ENCODE results near the gene COPG2. TPM values are rescaled to one million over a fixed set of nuclear protein-coding genes. Genes with fewer than 3 reads are reported as not detected.
A peak's percentile ranks its signal among the peaks of the same experiment; 100 is the strongest.
"Not testable (repeated sequence)": the region's sequence is repeated elsewhere in the genome, so short reads cannot be mapped to it uniquely, and the experiment has no call there.

COPG2 gene, protein sequence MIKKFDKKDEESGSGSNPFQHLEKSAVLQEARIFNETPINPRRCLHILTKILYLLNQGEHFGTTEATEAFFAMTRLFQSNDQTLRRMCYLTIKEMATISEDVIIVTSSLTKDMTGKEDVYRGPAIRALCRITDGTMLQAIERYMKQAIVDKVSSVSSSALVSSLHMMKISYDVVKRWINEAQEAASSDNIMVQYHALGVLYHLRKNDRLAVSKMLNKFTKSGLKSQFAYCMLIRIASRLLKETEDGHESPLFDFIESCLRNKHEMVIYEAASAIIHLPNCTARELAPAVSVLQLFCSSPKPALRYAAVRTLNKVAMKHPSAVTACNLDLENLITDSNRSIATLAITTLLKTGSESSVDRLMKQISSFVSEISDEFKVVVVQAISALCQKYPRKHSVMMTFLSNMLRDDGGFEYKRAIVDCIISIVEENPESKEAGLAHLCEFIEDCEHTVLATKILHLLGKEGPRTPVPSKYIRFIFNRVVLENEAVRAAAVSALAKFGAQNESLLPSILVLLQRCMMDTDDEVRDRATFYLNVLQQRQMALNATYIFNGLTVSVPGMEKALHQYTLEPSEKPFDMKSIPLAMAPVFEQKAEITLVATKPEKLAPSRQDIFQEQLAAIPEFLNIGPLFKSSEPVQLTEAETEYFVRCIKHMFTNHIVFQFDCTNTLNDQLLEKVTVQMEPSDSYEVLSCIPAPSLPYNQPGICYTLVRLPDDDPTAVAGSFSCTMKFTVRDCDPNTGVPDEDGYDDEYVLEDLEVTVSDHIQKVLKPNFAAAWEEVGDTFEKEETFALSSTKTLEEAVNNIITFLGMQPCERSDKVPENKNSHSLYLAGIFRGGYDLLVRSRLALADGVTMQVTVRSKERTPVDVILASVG
- total RNA-seq, result 8.3 and 13.7 TPM in 2 replicates

DNA sequence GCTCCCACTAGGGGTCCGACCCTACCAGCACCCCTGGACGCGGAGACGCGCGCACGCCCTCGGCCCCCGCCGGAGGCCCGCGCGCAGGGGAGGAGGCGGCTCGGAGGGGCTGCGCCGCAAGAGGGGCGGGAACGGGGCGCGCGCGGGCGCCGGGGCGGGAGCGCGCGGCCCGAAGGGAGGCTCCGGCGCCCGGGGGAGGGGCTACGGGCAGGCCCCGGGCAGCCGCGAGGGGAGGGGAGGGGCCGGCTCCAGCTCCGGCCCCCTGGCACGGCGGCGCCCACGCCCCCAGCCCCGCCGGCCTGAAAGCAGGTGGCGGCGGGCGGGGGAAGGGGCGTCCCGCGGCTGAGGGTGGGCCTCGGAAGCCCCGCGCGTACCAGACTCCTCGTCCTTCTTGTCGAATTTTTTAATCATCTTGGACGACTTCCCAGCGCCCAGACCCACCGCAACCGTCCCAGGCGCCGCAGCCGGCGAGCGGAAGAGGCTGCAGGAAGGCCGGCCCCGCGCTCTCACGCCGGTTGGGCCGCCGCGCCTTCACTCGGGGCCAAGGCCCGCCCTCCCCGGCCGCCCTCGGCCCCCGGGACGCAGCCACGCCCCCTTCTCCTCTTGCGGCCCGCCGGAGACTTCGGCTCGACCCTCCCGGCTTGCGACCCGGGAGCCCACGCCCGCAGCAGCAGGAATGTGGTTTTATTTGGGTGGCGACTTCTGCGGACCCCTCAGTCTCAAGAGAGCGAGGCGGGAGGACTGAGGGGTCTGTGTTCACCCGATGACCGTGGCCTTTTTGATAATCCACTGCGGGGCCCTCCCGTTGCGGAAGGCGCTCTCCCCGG is at the start of gene COPG2:
TSS of gene COPG2 (minus strand) at position 491 of the 827 bp plus-strand sequence. CDS start at position 411, 80 bp downstream.
- peak; percentile 88 for DNase-seq (ENCODE audit: low read depth in 2 of 2)

GRCh38 chr7:130712416-130712815 is 43.9 kb upstream of the COPG2 start:
- no peak for DNase-seq (ENCODE audit: low read depth in 2 of 2)

- no peak for DNase-seq (ENCODE audit: low read depth in 2 of 2)
These were observed 40.2 kb upstream of the COPG2 start for GRCh38 chr7:130708766-130709165.

DNA sequence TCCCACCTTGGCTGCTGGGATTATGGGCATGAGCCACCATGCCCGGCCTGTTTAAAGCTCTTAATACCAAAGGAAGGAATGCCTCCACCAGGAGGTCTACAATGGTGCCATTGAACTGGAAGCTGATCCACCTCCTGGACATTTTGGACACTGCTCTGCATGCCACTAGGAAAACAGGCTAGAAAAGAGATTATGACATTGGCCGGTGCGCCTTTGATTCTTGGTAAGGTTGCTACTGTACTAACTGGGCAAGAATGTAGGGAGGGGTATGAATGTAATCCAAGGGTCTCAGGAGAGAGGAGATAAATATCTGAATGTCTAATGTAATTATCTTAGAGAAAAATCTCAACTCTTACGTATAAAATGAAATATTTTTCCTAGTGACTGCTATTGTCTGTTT is 39.5 kb upstream of the COPG2 start:
- DNase-seq (ENCODE audit: low read depth in 2 of 2), result no peak

DNA sequence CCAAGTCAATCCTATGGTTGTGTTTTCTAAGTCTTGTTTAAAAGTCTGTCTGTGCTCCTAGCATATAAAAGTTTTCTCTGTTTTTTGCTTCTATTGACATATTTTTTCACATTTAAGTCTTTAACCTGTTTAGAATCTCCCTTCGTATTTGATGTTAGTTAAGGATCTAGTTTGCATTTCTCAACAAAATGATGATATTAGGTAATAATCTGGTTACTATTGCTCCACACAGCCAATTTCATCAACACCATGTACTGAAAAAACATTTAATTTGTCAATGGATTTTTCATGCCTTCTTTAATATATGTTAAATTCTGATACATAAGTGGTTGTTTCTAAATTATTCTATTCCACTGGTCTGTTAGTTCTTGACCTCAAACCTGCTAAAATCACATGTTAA is 35.3 kb upstream of the COPG2 start:
- DNase-seq (ENCODE audit: low read depth in 2 of 2), result no peak

DNA sequence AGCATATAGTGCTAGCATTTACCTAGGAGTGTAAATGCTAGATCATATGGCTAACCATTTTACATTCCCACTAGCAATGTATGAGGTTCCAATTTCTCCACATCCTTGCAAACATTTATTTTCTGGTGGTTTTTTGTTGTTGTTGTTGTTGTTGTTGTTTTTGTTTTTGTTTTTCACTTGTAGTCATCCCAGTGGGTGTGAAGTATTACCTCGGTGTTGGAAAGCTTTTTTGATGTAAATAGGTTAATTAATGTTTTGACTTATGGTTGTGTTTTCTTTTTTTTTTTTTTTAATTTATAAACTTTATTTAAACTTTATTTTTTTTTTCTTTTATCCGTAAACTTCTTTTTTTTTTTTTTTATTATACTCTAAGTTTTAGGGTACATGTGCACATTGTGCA is 33.1 kb upstream of the COPG2 start:
- DNase-seq (ENCODE audit: low read depth in 2 of 2), result no peak

- DNase-seq (ENCODE audit: low read depth in 2 of 2), result no peak
These were observed 32.2 kb upstream of the COPG2 start for GRCh38 chr7:130700760-130701159.

DNA sequence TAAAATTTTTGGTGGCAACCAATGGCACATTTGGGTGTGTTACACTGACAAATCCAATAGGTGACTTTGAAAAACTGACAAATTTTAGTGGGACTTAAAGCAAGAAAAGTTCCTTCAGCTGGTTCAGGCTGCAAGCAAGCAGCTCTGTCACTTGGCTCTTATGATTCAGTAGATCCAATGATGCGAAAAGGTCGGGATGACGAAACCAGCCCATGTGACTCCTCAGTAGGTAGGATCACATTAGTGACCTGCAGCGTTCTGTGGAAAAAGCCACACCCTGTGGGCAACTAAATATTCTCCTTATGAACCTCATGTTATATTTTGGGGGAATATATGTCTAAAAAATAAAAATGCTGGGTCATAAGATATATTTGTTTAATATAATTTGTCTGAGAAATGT is 31.1 kb upstream of the COPG2 start:
- DNase-seq (ENCODE audit: low read depth in 2 of 2), result no peak

- DNase-seq (ENCODE audit: low read depth in 2 of 2), result no peak
These were observed 29.3 kb upstream of the COPG2 start for GRCh38 chr7:130697820-130698219.

- DNase-seq (ENCODE audit: low read depth in 2 of 2), result peak; percentile 57 to 60
These were observed 27.3 kb upstream of the COPG2 start for GRCh38 chr7:130695840-130696239.

DNA sequence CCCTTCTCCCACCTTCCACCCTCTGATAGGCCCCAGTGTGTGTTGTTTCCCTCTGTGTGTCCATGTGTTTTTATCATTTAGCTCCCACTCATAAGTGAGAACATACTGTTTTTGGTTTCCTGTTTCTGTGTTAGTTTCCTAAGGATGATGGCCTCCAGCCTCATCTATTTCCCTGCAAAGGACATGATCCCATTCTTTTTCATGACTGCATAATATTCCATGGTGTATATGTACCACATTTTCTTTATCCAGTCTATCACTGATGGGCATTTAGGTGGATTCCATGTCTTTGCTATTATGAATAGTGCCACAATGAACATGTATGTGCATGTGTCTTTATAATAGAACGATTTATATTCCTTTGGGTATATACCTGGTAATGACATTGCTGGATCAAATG is 23.8 kb upstream of the COPG2 start:
- DNase-seq (ENCODE audit: low read depth in 2 of 2), result not testable (repeated sequence)

- no peak for DNase-seq (ENCODE audit: low read depth in 2 of 2)
These were observed 21.1 kb upstream of the COPG2 start for GRCh38 chr7:130689683-130690082.

- no peak for DNase-seq (ENCODE audit: low read depth in 2 of 2)
These were observed 14.5 kb upstream of the COPG2 start for GRCh38 chr7:130683026-130683425.

DNA sequence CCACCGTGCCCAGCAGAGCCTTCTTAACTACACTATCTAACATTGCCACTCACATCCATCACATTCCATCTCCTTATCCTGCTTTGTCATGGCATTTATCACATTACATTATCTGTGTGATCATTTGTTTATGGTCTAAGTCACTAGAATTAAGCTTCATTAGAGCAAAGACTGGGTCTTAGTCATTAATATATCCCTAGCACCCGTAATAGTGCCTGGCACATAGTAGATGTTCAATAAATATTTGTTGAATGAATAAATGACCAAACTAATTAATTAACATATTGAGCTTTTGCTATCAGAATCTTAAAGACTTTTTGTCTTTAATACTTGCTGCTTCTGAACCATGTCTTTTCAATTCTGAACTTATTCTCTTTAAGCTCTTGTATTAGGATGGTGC is 5.9 kb upstream of the COPG2 start:
- no peak for DNase-seq (ENCODE audit: low read depth in 2 of 2)

DNA sequence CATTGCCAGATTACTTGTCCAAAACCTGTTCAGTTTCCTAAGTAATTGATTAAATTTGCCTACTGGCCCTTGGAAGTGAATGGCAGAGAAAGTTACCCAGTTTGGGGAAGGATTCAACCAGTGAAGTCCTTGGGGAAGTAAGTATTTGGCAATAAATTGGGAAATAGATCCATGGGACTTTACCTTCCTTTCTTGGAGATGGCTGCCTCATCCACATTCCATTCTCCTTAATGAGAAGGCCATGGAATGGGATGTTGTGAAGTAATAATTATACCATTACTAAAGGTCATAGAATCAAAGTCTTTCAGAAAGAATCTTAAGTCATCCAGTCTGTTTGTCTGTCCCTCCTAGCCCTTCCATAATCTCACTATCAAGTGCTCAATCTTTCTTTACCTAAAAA is 4.5 kb upstream of the COPG2 start:
- no peak for DNase-seq (ENCODE audit: low read depth in 2 of 2)

GRCh38 chr7:130672146-130672545 is 3.6 kb upstream of the COPG2 start:
- DNase-seq (ENCODE audit: low read depth in 2 of 2), result no peak

GRCh38 chr7:130669085-130669700 is 645 bp upstream of the COPG2 start:
- DNase-seq (ENCODE audit: low read depth in 2 of 2), result no peak

- peak in 1 of 2 donors; percentile 1 for DNase-seq (ENCODE audit: low read depth in 2 of 2)
These were observed 823 bp downstream of the COPG2 start for GRCh38 chr7:130667593-130668257.

DNA sequence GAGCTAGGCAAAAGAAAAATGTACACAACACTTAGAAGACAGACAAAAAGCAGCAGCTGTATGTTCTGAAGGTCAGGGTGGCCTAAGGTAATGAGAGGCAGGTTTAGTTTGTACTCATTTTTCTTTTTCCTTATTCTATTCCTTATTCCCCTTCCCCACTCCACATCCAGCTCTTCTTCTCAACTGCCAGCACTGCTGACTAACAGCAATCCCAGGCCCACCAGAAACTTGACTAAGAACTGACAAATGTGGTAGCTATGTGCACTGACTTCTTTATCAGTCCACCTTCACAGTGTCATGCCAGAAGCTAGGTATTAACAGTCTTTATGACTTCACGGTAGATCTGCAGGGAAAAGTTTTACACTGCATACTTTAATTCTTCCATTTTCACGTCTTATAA is 6.1 kb downstream of the COPG2 start:
- no peak for DNase-seq (ENCODE audit: low read depth in 2 of 2)

DNA sequence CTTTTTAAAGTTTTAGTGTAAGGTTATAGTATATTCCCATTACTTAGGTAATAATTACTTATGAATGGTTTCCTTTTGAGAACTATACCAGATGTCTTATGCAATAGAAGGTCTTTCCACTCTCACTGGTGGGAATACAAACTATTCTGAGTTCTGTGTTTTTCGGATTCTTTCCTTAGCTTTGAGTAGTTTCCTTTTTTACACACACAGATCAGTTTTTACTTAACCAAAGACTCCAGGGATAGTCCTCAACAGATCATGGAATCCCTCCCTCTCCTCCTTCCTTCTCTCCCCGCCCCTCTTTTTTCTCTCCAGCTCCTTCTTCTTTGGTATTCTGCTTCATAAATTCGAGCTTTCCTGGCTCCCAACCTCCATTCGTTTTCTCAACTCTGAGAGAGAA is 13.3 kb downstream of the COPG2 start:
- DNase-seq (ENCODE audit: low read depth in 2 of 2), result no peak

DNA sequence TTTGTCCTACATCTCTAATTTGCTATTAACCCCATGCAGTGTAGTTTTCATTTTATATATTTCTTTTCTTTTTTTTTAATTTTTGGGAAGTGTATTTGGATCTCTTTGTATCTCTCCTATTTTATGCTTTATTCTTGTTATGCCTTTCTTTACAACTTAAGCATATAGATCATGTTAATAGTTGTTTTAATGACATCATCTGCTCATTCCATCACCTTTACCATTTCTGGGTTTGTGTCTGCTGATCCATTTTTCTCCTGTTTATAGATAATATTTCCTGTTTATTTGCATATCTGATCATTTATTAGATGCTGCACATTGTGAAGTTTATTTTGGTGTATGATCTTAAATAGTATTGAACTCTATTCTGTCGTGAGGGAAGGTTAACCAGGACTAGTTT is 13.7 kb downstream of the COPG2 start:
- no peak for DNase-seq (ENCODE audit: low read depth in 2 of 2)

All from lung microvascular endothelial cell (primary cell).